ENCODE results near the gene TESMIN. TPM values are rescaled to one million over a fixed set of nuclear protein-coding genes. Genes with fewer than 3 reads are reported as not detected.

TESMIN gene
- polyA plus RNA-seq, 3 donors = 15.9 to 18.3 (median 17.5) TPM

DNA sequence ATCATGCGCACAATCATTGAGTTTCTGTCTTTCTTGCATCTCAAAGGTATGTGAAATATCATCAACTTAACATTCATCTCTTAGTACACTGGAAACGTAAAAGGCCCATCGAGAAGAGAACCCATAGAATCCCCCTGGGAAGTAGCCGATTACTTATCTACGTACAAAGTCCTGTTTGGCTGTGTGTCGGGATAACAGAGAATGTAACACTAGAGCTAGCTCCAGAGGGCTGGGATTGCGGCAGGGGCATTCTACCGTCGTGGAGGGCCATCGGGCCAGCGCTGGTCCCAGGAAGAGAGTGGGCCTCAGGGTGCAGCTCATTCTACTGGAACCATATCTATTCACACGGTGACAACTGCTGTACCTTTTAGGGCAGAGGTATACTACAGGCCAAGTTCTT lies 62.4 kb downstream of the TESMIN start:
- no peak for DNase-seq (ENCODE audit: extremely low read depth in 1 of 11, low read depth in 9 of 11, low spot score in 4 of 11)

DNA sequence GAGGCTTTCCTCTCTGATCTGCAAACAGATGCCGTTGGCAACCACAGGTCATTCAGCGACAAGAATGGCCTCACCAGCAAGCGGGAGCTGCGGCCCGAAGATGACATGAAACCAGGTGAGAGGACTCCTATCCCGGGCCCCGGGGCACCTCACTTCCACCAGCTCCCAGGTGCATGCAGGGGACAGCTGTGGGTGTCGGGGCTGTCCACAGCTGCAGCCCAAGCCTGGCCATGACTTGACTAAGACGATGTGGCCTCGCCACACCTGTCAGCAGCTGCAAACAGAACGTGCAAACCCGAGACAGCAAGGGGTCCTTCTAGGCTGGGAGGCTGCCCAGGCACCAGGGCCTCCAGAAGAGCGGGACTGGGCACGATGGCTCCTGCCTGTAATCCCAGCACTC lies 63.3 kb downstream of the TESMIN start:
- no peak for DNase-seq (ENCODE audit: extremely low read depth in 1 of 11, low read depth in 9 of 11, low spot score in 4 of 11)

GRCh38 chr11:68687311-68687710 lies 64.0 kb downstream of the TESMIN start:
- no peak for DNase-seq (ENCODE audit: extremely low read depth in 1 of 11, low read depth in 9 of 11, low spot score in 4 of 11)

DNA sequence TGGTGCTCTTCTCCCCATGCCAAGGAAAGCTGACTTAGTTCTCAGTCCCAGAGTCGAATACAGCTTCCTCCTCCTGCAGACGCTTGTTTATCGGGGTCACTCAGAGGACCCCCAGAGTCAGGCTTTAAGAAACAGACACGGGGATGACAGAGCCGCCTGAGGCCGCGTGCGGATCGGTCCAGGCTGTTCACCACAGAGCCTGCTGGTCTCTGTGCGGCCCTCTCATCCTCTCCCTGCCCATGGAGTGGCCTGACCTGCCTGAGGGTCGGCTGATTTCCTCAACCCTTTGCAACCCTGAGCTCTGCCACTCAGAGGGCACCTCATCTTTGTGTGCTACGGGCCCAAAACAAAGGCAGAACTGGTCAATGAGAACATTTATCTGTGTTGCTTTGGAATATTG lies 64.8 kb downstream of the TESMIN start:
- no peak for DNase-seq (ENCODE audit: extremely low read depth in 1 of 11, low read depth in 9 of 11, low spot score in 4 of 11)

DNA sequence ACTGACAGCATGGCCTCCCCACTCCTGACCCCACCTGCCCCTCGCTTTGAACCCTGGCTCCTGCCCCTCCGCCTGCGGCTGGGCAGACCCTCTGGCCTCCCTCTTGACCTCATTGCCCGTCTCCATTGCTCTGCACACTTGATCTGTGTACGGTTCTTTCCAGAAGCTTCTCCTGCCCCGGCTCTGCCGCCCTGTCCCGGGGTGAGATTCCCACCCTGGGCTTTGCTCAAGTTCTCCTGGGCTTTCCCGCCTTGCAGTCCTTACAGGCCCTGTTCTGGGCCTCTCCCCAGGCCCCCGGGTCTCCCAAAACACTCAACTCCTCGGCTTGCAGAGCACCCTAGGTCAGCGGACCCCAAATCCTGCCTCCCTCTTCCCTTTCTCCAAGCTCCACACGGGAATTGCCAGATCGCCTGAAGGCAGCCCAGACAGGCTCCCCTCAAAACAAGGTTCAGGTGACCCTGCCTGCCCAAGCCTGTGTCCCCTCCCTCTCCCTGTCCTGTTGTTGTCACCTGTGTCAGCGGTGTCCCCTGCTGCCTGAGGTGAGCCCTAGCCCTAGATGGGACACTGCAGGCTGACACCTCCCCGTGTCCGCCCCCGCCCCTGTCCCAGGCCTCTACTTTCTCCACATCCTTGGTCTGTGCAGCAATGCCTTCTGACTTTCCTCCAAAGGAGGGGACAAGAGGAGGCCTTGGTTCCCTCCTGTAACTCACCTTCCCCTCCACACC lies 65.5 kb downstream of the TESMIN start:
- DNase-seq (ENCODE audit: extremely low read depth in 1 of 11, low read depth in 9 of 11, low spot score in 4 of 11) = no peak

DNA sequence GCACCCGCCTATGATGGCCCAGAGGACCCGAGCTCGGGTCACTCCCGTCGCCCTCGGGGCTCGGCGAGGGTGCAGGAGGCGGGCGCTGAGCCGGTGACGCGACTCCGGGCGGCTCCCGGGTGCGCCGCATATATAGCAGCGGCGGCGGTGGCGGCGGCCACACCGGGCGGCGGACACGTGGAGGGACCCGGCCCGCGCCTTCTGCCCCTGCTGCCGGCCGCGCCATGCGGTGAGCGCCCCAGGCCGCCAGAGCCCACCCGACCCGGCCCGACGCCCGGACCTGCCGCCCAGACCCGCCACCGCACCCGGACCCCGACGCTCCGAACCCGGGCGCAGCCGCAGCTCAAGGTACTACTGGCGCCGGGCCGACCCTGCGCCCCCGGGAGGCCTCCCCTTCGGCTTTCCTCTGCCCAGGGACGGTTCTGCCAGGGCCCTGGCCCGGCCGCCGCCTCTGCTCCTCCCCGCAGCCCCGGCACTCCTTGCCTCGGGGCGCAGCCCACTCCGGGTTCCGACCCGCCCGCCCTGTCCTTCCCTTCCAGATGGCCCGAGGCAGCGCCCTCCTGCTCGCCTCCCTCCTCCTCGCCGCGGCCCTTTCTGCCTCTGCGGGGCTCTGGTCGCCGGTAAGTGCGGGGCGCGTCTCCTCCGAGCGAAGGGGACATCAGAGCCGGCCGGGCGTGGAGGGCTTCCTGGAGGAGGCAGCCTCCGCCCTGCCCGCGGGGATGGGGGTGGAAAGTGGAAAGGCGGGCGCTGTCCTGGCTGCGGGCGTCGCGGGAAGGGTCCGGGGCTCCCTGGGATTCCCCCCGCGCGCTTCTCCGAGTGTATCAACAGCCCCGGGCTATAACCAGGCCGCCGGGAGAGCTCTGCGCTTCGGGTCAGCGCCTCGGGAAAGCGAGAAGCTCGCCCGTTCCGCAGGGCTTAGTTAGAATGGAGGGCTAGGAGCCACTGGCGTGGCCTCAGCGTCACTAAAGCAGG lies 66.6 kb downstream of the TESMIN start, which contains the start of gene GAL:
TSS of gene GAL (plus strand) at position 160 of the 972 bp plus-strand sequence. CDS start at position 540, 380 bp downstream.
- no peak for DNase-seq (ENCODE audit: extremely low read depth in 1 of 11, low read depth in 9 of 11, low spot score in 4 of 11)

GRCh38 chr11:68683536-68684384 lies 67.6 kb downstream of the TESMIN start:
- no peak for DNase-seq (ENCODE audit: extremely low read depth in 1 of 11, low read depth in 9 of 11, low spot score in 4 of 11)

DNA sequence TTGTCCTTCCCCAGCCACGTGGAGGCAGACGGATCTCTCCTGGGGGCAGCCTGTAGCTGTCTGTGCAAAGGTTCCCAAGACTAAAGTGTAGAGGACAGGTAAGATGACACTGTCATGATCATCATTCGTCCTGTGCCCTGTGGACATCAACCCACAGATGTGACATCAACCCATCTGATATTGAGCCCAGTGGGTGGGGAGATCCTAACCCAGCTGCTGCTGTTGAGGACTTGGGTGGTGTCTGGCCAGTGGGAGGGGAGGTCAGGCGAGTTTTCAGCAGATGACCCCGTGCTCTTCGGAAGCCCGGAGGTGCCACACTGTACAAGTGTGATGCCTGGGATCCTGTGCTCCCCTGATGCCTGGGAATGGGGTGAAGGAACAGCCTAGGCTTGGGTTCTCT lies 68.2 kb downstream of the TESMIN start:
- DNase-seq (ENCODE audit: extremely low read depth in 1 of 11, low read depth in 9 of 11, low spot score in 4 of 11) = no peak

- DNase-seq (ENCODE audit: extremely low read depth in 1 of 11, low read depth in 9 of 11, low spot score in 4 of 11) = no peak
Measured at GRCh38 chr11:68682531-68682961, 68.8 kb downstream of the TESMIN start.

DNA sequence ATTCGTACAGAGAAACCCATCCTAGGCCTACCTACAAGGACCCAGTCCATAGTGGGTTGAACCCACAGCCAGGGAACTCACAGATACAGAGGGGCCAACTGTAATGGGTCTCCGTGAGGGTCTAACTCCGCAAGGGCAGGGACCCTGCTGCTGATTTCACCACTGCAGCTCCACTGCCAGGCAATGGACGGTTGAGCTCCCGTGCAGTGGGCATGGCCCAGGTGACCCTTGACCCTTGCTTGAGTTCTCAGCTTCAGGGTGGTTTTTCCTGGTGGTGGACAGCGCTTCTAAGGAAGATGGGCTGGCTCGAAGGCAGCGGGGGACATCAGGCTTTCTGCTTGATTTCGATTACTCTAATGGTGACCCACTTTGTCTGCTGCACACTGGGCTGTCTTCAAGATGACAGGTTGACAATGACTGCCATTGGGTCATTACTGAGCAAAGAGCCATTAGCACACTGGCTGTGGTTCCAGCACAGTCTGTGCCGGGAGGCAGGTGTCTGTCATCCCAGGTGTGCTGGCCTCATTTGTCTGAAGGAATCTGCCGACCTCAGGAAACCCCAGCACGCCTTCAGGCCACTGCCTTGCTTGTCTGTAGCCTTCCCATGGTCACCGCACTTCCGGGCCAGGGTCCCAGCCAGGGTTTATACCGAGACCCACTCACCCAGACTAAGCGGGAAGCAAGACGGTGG lies 70.6 kb downstream of the TESMIN start:
- DNase-seq (ENCODE audit: extremely low read depth in 1 of 11, low read depth in 9 of 11, low spot score in 4 of 11) = no peak

- DNase-seq (ENCODE audit: extremely low read depth in 1 of 11, low read depth in 9 of 11, low spot score in 4 of 11) = no peak
Measured at GRCh38 chr11:68678031-68678441, 73.3 kb downstream of the TESMIN start.

GRCh38 chr11:68677432-68677831 lies 73.9 kb downstream of the TESMIN start:
- DNase-seq (ENCODE audit: extremely low read depth in 1 of 11, low read depth in 9 of 11, low spot score in 4 of 11) = peak in 1 of 11 donors; percentile 29

DNA sequence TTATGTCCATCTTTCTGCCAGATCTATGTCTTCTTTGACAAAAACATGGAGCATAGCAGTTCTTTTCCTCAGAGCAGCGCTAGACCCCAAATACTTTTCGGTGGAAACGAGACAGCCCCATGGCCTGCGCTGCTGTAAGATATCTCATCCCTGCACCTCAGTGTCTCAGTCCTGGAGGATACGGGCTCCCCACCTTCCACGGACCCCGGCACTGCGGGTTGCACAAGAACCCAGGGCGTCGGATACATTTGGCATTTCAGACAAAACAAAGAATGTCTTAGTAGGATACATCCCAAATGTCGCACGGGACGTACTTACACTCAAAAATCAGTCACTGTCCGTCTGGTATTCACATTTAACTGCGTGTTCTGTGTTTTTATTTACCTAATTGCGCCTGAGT lies 76.9 kb downstream of the TESMIN start:
- DNase-seq (ENCODE audit: extremely low read depth in 1 of 11, low read depth in 9 of 11, low spot score in 4 of 11) = no peak

DNA sequence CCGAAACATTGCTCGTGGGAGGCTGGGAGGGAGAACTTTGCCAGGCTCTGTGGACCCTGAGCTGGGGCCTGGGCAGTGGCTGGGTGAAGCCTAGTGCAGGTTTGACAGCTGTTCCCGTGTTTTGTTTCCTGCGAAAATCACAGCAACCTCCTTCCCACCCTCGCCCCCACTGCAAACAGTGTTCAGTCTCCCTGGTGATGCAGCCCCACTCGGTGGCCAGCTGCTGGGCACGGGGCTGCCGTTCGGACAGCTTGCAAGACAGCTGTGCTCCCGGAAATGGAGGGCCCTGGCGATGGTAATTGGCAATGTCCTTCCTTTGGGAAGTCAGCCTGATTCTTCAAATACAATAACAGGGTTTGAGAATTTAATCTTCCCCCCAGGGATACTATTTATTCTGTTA lies 77.3 kb downstream of the TESMIN start:
- no peak for DNase-seq (ENCODE audit: extremely low read depth in 1 of 11, low read depth in 9 of 11, low spot score in 4 of 11)

DNA sequence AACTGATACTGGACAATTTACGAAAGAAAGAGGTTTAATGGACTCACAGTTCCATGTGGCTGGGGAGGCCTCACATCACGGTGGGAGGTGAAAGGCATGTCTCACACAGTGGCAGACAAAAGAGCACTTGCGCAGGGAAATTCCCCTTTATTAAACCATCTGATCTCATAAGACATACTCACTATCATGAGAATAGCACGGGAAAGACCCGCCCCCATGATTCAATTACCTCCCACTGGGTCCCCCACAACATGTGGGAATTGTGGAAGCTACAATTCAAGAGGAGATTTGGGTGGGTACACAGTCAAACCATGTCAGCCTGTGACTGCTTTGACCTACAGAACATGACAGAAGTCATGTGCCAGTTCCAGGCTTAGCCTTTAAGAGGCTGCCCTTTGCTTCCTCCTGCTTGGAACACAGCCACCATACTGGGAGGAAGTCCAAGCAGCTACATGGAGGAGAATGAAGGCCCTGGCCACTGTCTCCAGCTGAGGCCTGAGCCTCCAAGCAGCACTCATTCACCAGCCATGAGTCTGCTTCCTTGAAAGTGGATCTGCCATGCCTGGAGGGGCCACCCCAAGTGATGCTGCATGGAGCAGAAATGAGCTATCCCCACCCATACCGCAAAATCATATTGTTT lies 77.9 kb downstream of the TESMIN start:
- no peak for DNase-seq (ENCODE audit: extremely low read depth in 1 of 11, low read depth in 9 of 11, low spot score in 4 of 11)

GRCh38 chr11:68670208-68670992 lies 80.9 kb downstream of the TESMIN start:
- no peak for DNase-seq (ENCODE audit: extremely low read depth in 1 of 11, low read depth in 9 of 11, low spot score in 4 of 11)

DNA sequence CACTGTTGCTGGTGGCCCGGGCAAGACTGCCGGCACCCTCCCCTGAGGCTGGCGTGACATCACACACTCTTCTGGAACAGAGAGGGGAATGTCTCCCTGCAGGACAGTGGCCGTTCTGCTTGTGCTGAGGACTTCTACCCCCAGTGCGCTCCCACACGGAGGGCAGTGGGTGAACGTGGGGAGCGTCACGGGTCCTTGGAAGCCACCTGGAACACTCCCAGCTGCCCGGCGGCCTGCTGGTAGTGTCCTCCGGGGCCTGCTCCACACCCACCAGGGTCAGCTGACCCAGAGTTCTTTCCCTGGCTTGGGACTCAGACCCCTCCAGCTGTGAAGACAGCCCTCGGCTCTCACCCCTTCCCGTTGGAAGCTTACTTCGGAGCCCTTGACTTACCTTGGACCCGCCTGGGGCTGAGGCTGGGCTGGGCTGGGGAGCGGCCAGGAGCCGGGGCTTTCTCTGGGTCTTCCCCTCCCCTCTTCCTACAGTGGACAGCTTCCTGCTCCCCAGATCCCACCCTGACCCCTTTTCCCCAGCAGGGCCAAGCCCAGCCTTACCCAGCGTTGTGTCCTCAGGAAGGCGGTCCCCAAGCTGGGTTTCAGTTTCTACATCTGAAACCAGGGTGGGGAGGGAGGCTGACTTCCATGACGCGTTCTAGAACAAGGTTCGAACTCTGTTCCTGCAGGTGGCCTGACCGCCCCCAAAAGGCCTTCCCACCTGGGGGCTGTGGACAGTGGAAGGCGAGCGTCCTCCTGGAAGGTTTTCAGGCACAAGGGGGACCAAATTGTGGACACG lies 81.8 kb downstream of the TESMIN start:
- no peak for DNase-seq (ENCODE audit: extremely low read depth in 1 of 11, low read depth in 9 of 11, low spot score in 4 of 11)

Data from renal cortex interstitium (tissue), 11 donors.